LNCaP clone FGC (cell line): ENCODE measurements around the gene UNC5C.

Experiments used
- DNase-seq: peaks from one replicate; pipeline ENCODE4 v3.0.0-alpha.2; 2011; ENCODE audit warnings: low read depth
- H3K4me3 ChIP-seq: 2 replicates; pipeline ENCODE4 v1.5.1; 2011; ENCODE audit warnings: mild to moderate bottlenecking, low read depth, low read length, control low read depth
- TF ChIP-seq, protein P1 (sequence below): IDR thresholded peaks from 2 replicates; pipeline ENCODE4 v1.5.1; 2012; ENCODE audit warnings: mild to moderate bottlenecking; ENCODE audit not compliant: control insufficient read depth, insufficient read depth; ENCODE audit errors: extremely low read depth

UNC5C gene

DNA sequence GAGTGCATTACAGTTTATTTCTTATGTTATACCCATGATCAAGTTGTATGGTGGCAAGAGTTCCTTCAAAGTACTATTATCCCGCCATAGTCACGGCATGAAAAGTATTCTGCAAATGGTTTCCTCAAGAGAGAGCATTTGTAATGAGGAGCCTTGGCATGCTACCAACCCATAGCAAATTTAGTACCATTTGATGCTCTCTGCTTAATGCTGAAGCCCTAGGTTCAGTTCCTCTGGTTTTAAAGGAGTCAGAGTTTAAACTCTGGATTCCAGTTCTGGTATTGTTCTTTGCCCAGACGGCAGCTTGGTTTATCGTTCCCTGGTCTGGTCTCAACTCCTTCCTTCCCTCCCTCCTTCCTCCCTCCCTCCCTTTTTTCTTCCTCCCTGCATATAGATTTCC, 419.7 kb downstream of the UNC5C start:
- TF ChIP-seq, protein P1, sequence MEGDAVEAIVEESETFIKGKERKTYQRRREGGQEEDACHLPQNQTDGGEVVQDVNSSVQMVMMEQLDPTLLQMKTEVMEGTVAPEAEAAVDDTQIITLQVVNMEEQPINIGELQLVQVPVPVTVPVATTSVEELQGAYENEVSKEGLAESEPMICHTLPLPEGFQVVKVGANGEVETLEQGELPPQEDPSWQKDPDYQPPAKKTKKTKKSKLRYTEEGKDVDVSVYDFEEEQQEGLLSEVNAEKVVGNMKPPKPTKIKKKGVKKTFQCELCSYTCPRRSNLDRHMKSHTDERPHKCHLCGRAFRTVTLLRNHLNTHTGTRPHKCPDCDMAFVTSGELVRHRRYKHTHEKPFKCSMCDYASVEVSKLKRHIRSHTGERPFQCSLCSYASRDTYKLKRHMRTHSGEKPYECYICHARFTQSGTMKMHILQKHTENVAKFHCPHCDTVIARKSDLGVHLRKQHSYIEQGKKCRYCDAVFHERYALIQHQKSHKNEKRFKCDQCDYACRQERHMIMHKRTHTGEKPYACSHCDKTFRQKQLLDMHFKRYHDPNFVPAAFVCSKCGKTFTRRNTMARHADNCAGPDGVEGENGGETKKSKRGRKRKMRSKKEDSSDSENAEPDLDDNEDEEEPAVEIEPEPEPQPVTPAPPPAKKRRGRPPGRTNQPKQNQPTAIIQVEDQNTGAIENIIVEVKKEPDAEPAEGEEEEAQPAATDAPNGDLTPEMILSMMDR: no peak

DNA sequence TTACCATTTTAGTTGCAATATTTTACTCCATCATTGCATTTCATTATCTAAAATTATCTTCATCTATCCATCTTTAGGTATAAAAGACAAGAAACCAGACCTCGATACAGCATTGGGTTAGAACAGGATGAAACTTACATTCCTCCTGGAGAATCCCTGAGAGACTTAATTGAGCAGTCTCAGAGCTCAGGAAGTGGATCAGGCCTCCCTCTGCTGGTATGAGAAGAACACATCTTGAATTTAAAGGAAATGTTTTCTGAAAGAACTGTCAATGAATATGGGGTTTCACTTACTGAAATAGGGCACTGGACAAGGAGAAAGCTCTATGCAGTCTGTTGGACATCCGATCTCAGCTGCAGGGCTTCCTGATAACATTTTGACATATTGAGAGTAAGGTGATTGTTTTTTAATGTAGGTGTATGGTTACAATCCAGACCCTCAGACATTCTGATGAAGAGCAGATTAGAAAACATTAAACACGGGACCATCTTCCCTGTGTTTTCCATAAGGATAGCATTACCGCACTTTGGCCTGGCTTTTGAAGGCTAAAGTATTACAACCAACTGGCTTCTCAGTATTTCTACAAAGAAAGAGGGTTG, 423.8 kb downstream of the UNC5C start:
- TF ChIP-seq, protein P1: peak; percentile 72
- no peak overlapping the region for H3K4me3 ChIP-seq
- DNase-seq: peak; percentile 61

More for the DNA sequence above, 419.7 kb downstream of the UNC5C start:
- no peak overlapping the region for H3K4me3 ChIP-seq
- no peak for DNase-seq

DNA sequence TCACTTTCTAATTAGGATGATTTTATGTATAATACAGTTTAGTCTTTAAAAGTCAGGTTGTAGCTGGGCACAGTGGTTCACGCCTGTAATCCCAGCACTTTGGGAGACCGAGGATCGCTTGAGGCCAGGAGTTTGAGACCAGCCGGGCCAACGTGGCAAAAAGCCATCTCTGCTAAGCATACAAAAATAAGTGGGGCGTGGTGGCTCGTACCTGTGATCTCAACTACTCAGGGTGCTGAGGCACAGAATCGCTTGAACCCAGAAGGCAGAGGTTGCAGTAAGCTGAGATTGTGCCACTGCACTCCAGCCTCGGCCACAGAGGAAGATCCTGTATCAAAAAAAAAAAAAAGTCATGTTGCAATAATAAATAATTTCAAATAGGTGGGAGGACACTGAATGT, 426.8 kb downstream of the UNC5C start:
- TF ChIP-seq, protein P1: no peak
- no peak for DNase-seq
- no peak overlapping the region for H3K4me3 ChIP-seq

DNA sequence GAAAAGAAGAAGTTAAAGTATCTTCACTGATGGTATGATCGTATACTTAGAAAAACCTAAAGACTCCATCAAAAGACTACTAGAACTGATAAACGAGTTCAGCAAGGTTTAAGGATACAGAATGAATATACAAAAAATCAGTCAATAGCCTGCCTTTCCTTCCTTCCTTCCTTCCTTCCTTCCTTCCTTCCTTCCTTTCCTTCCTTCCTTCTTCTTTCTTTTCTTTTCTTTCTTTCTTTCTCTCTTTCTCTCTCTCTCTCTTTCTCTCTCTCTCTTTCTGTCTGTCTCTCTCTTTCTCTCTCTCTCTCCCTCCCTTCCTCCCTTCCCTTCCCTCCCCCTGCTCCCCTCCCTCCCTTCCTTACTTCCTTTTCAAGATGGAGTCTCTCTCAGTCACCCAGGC, 428.3 kb downstream of the UNC5C start:
- TF ChIP-seq, protein P1: no peak
- H3K4me3 ChIP-seq: no peak overlapping the region
- DNase-seq: no peak

DNA sequence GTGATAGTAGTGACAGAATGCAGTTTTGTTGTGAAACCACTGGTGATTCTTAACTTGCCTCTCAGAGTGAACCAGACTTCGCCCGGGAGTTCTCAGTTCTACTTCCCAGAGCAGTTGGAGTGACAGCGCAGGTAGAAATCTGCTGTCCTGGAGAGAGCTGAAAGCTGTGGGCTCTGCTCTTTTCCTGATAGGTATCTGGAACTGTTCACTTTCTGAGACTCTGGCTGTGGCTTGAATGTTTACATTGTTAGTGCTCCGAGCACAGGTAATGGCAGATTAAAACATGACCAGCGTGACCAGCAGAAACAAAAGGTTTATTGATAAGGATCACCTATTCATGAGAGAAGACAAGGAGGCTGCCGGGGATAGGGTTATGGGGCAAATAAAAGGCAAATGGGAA, 430.3 kb downstream of the UNC5C start:
- peak overlapping the region; percentile 38 for H3K4me3 ChIP-seq
- TF ChIP-seq, protein P1: no peak
- DNase-seq: peak; percentile 79

DNA sequence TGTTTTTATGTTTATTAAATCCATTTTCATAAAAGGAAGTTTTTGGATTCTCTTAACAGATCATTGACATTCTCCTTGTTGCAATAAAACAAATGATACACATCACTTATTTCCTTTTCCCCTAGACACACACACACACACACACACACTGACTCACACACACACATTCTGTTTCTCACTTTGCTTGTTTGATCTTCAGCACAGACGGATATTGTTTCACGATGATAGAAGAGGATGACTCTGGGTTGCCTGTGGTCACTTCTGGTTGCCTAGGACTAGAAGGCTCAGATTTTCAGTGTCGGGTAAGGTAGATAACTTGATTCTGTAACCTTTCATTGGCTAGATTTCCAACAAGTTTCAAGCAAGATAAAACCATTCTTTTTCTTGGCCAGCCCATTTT, 434.3 kb downstream of the UNC5C start:
- no peak overlapping the region for H3K4me3 ChIP-seq
- TF ChIP-seq, protein P1: no peak
- no peak for DNase-seq
